T-helper 1 cell treated with Interleukin-12 subunit alpha and Interleukin-12 subunit beta and Interleukin-4 antibody, amounts not matched to agents 30 ng/mL and 1 ng/mL, for 36 hours (primary cell): Measurements from ENCODE around the gene LATS2. TPM values are rescaled to one million over a fixed set of nuclear protein-coding genes. Genes with fewer than 3 reads are reported as not detected.

Experiments
- intact Hi-C: fragments of 100-400 bp; cut with micrococcal nuclease; formaldehyde crosslinking; loops from one replicate; pipeline ENCODE4 v1.15.1; 2024
- total RNA-seq: library from RNA; stranded (reverse); gene quantifications from 2 replicates; pipeline ENCODE4 v1.2.3, GENCODE V29; 2022

The LATS2 gene
- total RNA-seq, 1 donor from 2014 or later, result 4.0 TPM

GRCh38 chr13:20994441-20994821, 67.0 kb downstream of the LATS2 start:
- intact Hi-C loops, result no loop called here

GRCh38 chr13:20993661-20994440, 67.5 kb downstream of the LATS2 start:
- intact Hi-C loops, result no loop called here

GRCh38 chr13:20993211-20993610, 68.2 kb downstream of the LATS2 start:
- intact Hi-C loops, result no loop called here

- intact Hi-C loops, result no loop called here
Measured at GRCh38 chr13:20991741-20992520, 69.5 kb downstream of the LATS2 start.

GRCh38 chr13:20990910-20991525, 70.4 kb downstream of the LATS2 start:
- intact Hi-C loops, result no loop called here

- intact Hi-C loops, result no loop called here
Measured at GRCh38 chr13:20989656-20990321, 71.6 kb downstream of the LATS2 start.

- intact Hi-C loops, result no loop called here
Measured at GRCh38 chr13:20988909-20989655, 72.3 kb downstream of the LATS2 start.

- intact Hi-C loops, result no loop called here
Measured at GRCh38 chr13:20988033-20988908, 73.1 kb downstream of the LATS2 start.

- intact Hi-C loops, result no loop called here
Measured at GRCh38 chr13:20987599-20987998, 73.8 kb downstream of the LATS2 start.

GRCh38 chr13:20984879-20985278, 76.5 kb downstream of the LATS2 start:
- intact Hi-C loops, result no loop called here

GRCh38 chr13:20983386-20983785, 78.0 kb downstream of the LATS2 start:
- intact Hi-C loops, result no loop called here

- intact Hi-C loops, result no loop called here
Measured at GRCh38 chr13:20981370-20982095, 79.9 kb downstream of the LATS2 start.

GRCh38 chr13:20980899-20981298, 80.5 kb downstream of the LATS2 start:
- intact Hi-C loops, result no loop called here

- intact Hi-C loops, result no loop called here
Measured at GRCh38 chr13:20980430-20980829, 81.0 kb downstream of the LATS2 start.

GRCh38 chr13:20977394-20977793, 84.0 kb downstream of the LATS2 start:
- intact Hi-C loops, result no loop called here

GRCh38 chr13:20974981-20975585, 86.3 kb downstream of the LATS2 start:
- intact Hi-C loops, result no loop called here

- intact Hi-C loops, result no loop called here
Measured at GRCh38 chr13:20973886-20974425, 87.4 kb downstream of the LATS2 start.

- intact Hi-C loops, result no loop called here
Measured at GRCh38 chr13:20972731-20973130, 88.7 kb downstream of the LATS2 start.

- intact Hi-C loops, result no loop called here
Measured at GRCh38 chr13:20969182-20969581, 92.2 kb downstream of the LATS2 start.
